GM23248 (cell line): ENCODE data around the gene BLVRA.
"Not testable (repeated sequence)": the region's sequence is repeated elsewhere in the genome, so short reads cannot be mapped to it uniquely, and the experiment has no call there.

ENCODE experiments used
- EZH2 ChIP-seq: fragments of 200-600 bp; sonication (generic); IDR thresholded peaks from 2 replicates; pipeline ENCODE4 v1.6.1; 2018; ENCODE audit warnings: antibody characterized with exemption, mild to moderate bottlenecking; ENCODE audit not compliant: insufficient read depth, poor library complexity, severe bottlenecking
- EZH2phosphoT487 ChIP-seq: fragments of 200-600 bp; sonication (generic); IDR thresholded peaks from 2 replicates; pipeline ENCODE4 v1.6.1; 2018; ENCODE audit warnings: antibody characterized with exemption, moderate library complexity, mild to moderate bottlenecking, low read depth; ENCODE audit not compliant: insufficient read depth

DNA sequence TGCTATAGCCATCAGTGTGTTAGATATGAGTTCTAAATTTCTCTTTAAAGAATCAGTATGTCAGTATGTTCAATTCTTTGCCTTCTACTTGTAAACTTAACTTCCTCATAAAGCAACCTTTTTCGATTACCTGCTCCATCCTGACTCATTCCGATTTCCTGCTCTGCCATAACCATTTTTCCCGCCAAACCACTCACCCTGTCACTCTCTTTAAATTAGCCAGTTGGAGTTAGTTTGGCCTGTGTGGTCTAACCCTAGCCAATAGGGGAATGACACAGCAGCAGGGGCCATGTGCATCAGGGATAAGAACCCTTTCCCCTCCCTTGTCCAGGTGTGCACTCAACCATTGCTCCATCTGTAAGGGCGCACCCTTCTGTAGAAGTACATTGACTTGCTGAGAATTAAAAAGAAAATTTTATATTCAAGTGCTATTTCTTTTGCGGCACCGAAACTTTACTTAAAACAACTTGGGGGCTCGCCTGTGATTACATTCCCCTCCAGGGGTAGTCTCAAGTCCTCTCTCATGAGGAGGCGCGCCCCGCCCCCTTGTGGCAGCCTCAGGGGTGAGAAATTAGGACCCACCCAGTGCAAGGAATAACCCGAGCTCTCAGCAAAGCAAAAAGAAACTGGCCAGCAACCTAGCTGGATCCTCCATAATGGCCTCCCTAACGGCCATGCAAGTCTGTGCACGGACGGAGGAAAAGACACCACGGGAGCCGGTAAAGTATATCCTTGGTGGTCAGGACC lies 51.9 kb downstream of the BLVRA start:
- not testable (repeated sequence) for TF ChIP-seq EZH2, EZH2phosphoT487
